ENCODE measurements around the gene FSTL1.

DNA sequence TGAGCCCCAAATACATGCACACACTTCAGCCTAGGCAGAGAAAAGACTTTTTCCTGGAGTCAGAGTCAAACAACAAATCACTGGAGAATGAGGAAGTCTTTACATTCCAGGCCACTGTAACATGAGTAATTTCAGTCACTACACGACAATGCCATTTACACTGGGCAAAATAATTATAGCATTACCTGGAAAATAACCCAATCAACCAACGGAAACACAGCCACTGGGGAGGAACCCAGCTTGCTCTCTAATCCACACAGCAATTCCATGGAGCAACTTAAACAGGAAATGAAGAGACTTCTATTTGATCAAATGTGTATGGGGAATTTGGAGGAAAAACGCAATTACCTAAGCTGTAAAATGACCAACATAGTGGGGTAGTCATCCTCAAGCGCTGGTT lies 15.2 kb downstream of the FSTL1 start:
- TF ChIP-seq, protein P1, sequence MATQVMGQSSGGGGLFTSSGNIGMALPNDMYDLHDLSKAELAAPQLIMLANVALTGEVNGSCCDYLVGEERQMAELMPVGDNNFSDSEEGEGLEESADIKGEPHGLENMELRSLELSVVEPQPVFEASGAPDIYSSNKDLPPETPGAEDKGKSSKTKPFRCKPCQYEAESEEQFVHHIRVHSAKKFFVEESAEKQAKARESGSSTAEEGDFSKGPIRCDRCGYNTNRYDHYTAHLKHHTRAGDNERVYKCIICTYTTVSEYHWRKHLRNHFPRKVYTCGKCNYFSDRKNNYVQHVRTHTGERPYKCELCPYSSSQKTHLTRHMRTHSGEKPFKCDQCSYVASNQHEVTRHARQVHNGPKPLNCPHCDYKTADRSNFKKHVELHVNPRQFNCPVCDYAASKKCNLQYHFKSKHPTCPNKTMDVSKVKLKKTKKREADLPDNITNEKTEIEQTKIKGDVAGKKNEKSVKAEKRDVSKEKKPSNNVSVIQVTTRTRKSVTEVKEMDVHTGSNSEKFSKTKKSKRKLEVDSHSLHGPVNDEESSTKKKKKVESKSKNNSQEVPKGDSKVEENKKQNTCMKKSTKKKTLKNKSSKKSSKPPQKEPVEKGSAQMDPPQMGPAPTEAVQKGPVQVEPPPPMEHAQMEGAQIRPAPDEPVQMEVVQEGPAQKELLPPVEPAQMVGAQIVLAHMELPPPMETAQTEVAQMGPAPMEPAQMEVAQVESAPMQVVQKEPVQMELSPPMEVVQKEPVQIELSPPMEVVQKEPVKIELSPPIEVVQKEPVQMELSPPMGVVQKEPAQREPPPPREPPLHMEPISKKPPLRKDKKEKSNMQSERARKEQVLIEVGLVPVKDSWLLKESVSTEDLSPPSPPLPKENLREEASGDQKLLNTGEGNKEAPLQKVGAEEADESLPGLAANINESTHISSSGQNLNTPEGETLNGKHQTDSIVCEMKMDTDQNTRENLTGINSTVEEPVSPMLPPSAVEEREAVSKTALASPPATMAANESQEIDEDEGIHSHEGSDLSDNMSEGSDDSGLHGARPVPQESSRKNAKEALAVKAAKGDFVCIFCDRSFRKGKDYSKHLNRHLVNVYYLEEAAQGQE (IDR thresholded peaks at IDR 0.05; ENCODE audit: unreplicated experiment) = no peak
- TF ChIP-seq, protein P2, sequence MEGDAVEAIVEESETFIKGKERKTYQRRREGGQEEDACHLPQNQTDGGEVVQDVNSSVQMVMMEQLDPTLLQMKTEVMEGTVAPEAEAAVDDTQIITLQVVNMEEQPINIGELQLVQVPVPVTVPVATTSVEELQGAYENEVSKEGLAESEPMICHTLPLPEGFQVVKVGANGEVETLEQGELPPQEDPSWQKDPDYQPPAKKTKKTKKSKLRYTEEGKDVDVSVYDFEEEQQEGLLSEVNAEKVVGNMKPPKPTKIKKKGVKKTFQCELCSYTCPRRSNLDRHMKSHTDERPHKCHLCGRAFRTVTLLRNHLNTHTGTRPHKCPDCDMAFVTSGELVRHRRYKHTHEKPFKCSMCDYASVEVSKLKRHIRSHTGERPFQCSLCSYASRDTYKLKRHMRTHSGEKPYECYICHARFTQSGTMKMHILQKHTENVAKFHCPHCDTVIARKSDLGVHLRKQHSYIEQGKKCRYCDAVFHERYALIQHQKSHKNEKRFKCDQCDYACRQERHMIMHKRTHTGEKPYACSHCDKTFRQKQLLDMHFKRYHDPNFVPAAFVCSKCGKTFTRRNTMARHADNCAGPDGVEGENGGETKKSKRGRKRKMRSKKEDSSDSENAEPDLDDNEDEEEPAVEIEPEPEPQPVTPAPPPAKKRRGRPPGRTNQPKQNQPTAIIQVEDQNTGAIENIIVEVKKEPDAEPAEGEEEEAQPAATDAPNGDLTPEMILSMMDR (conservative IDR thresholded peaks at IDR 0.05; ENCODE audit: low read depth in 2 of 2) = no peak
- no peak for TF ChIP-seq EZH2 (IDR thresholded peaks at IDR 0.05; ENCODE audit: low read depth, unreplicated experiment)
- no peak for TF ChIP-seq POLR2AphosphoS5 (IDR thresholded peaks at IDR 0.05; ENCODE audit: low read depth)
- TF ChIP-seq EZH2phosphoT487 (IDR thresholded peaks at IDR 0.05; ENCODE audit: unreplicated experiment) = no peak
- no peak for TF ChIP-seq ZNF331 (CRISPR knock-in tag; IDR thresholded peaks at IDR 0.05; ENCODE audit: low read depth)
- TF ChIP-seq ZNF114 (CRISPR knock-in tag; IDR thresholded peaks at IDR 0.05) = no peak
- TF ChIP-seq JUNB (IDR thresholded peaks at IDR 0.05; ENCODE audit: unreplicated experiment) = no peak
- TF ChIP-seq, protein P3, sequence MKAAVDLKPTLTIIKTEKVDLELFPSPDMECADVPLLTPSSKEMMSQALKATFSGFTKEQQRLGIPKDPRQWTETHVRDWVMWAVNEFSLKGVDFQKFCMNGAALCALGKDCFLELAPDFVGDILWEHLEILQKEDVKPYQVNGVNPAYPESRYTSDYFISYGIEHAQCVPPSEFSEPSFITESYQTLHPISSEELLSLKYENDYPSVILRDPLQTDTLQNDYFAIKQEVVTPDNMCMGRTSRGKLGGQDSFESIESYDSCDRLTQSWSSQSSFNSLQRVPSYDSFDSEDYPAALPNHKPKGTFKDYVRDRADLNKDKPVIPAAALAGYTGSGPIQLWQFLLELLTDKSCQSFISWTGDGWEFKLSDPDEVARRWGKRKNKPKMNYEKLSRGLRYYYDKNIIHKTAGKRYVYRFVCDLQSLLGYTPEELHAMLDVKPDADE (IDR thresholded peaks at IDR 0.05) = no peak
- TF ChIP-seq CREB1 (CRISPR knock-in tag; IDR thresholded peaks at IDR 0.05; ENCODE audit: low read depth) = no peak
- TF ChIP-seq NANOG (IDR thresholded peaks at IDR 0.05; ENCODE audit: borderline replicate concordance) = no peak

Data from GM23338 (cell line).